ENCODE results near the gene KCNMA1.

GRCh38 chr10:77037735-77038403 lies 599.7 kb downstream of the KCNMA1 start:
- TF ChIP-seq EGR1 (IDR thresholded peaks at IDR 0.05; ENCODE audit: low read depth) = no peak
- TF ChIP-seq POLR2A (IDR thresholded peaks at IDR 0.05; ENCODE audit: borderline replicate concordance, extremely low read depth, insufficient read depth, insufficient read length) = no peak
- no peak for TF ChIP-seq YY1 (IDR thresholded peaks at IDR 0.05; ENCODE audit: extremely low read depth, insufficient replicate concordance, low read depth, low read length)
- TF ChIP-seq JUND (IDR thresholded peaks at IDR 0.05) = no peak

Measured in HCT116 (cell line).